Astrocyte (in vitro differentiated cells and primary cell): ENCODE data around the gene CCNF. TPM values are rescaled to one million over a fixed set of nuclear protein-coding genes. Genes with fewer than 3 reads are reported as not detected.
"Not testable (repeated sequence)": the region's sequence is repeated elsewhere in the genome, so short reads cannot be mapped to it uniquely, and the experiment has no call there.

Experiments used
- DNase-seq: peaks from one replicate; pipeline ENCODE4 v3.0.0-alpha.2; 2010; ENCODE audit warnings: low read depth
- FAIRE-seq: peaks from 2 replicates; lab custom pipeline; 2011; peaks lifted over from hg19 to GRCh38; lab: Jason Lieb, UNC
- H2AFZ ChIP-seq: 2 replicates; pipeline ENCODE4 v1.6.0; 2012; ENCODE audit warnings: low read depth, low read length, inconsistent platforms
- H3K27ac ChIP-seq: 2 replicates; pipeline ENCODE4 v1.5.1; 2011; ENCODE audit warnings: low read depth, low read length, inconsistent platforms
- H3K27me3 ChIP-seq: 2 replicates; pipeline ENCODE4 v1.6.0; 2011; ENCODE audit warnings: low read length, inconsistent platforms; ENCODE audit not compliant: insufficient read depth
- H3K36me3 ChIP-seq: 2 replicates; pipeline ENCODE4 v1.5.1; 2011; ENCODE audit warnings: low read length, inconsistent platforms; ENCODE audit not compliant: insufficient read depth
- H3K4me1 ChIP-seq: 2 replicates; pipeline ENCODE4 v1.5.1; 2011; ENCODE audit warnings: low read length, inconsistent platforms; ENCODE audit not compliant: insufficient read depth
- H3K4me2 ChIP-seq: 2 replicates; pipeline ENCODE4 v1.6.0; 2012; ENCODE audit warnings: low read length, inconsistent platforms
- H3K4me3 ChIP-seq: 2 replicates; pipeline ENCODE4 v1.5.1; 2011; ENCODE audit warnings: low read depth, mild to moderate bottlenecking, low read length, inconsistent platforms; ENCODE audit not compliant: insufficient read depth
- H3K79me2 ChIP-seq: 2 replicates; pipeline ENCODE4 v1.6.0; 2012; ENCODE audit warnings: mild to moderate bottlenecking, low read length, inconsistent platforms; ENCODE audit not compliant: insufficient read depth
- H3K9ac ChIP-seq: 2 replicates; pipeline ENCODE4 v1.6.0; 2012; ENCODE audit warnings: mild to moderate bottlenecking, low read length, inconsistent platforms
- H3K9me3 ChIP-seq: 2 replicates; pipeline ENCODE4 v1.5.1; 2012; ENCODE audit warnings: low read depth, mild to moderate bottlenecking, low read length, inconsistent platforms; ENCODE audit not compliant: insufficient read depth
- H4K20me1 ChIP-seq: 2 replicates; pipeline ENCODE4 v1.6.0; 2012; ENCODE audit warnings: low read length, inconsistent platforms; ENCODE audit not compliant: insufficient read depth
- H3K27ac Mint-ChIP-seq: one replicate; pipeline ENCODE4 v1.8.0; 2021; ENCODE audit warnings: mild to moderate bottlenecking, mixed read lengths; ENCODE audit not compliant: unreplicated experiment
- H3K27me3 Mint-ChIP-seq: one replicate; pipeline ENCODE4 v1.8.0; 2021; ENCODE audit warnings: low read depth, mixed read lengths; ENCODE audit not compliant: unreplicated experiment
- H3K36me3 Mint-ChIP-seq: one replicate; pipeline ENCODE4 v1.8.0; 2021; ENCODE audit warnings: low read depth, mixed read lengths; ENCODE audit not compliant: unreplicated experiment
- H3K4me1 Mint-ChIP-seq: one replicate; pipeline ENCODE4 v1.8.0; 2021; ENCODE audit warnings: low read depth, mixed read lengths; ENCODE audit not compliant: unreplicated experiment
- H3K4me3 Mint-ChIP-seq: one replicate; pipeline ENCODE4 v1.8.0; 2021; ENCODE audit warnings: mild to moderate bottlenecking, moderate library complexity, mixed read lengths; ENCODE audit not compliant: unreplicated experiment
- H3K9me3 Mint-ChIP-seq: one replicate; pipeline ENCODE4 v1.8.0; 2021; ENCODE audit warnings: mild to moderate bottlenecking, mixed read lengths; ENCODE audit not compliant: unreplicated experiment
- EZH2 ChIP-seq: IDR thresholded peaks from 2 replicates; pipeline ENCODE4 v1.6.1; 2012; ENCODE audit warnings: mild to moderate bottlenecking, low read length, inconsistent platforms; ENCODE audit not compliant: insufficient read depth
- total RNA-seq: library from RNA; stranded (reverse); gene quantifications from 2 replicates; pipeline ENCODE4 v1.2.1, GENCODE V29; 2021
- TF ChIP-seq, protein P1 (sequence below): IDR thresholded peaks from 2 replicates; pipeline ENCODE4 v1.5.1; 2011; ENCODE audit warnings: low read depth, mild to moderate bottlenecking, inconsistent platforms, low read length, moderate library complexity; ENCODE audit not compliant: insufficient read depth

The CCNF gene
- total RNA-seq, 1 donor from 2014 or later, result 6.4 TPM

DNA sequence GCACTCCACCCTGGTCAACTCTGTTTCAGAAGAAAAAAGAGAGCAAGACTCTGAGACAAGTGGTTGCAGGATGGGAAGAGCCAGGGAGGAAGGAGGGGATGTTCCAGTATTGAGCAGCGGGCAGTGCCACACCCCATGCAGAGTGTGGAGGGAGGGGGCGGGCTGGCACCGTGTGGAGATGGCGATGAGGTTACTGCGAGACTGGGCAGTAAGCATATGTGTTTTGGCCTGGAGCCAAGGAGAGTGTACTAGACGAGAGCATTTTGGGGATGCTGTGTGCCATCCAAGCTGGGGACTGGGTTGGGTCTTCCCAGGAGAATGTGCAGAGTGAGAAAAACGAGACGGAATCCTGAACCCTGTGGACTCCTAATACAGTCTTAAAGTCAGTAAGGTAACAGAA, 49.0 kb downstream of the CCNF start:
- Mint-ChIP-seq H3K9me3 (no peaks in the 10 kb centered on the region), H3K27me3 (peaks cover 23% of the 10 kb centered on the region), H3K27ac (no peak overlapping the region), H3K36me3 (peaks cover 11% of the 10 kb centered on the region), H3K4me1 (peaks cover 4% of the 10 kb centered on the region), H3K4me3 (peak overlapping the region; percentile 54)
- no peaks in the 10 kb centered on the region for H3K9me3 ChIP-seq
- DNase-seq, result no peak
- no peak overlapping the region for H3K9ac ChIP-seq
- no peak for FAIRE-seq
- H2AFZ ChIP-seq, result no peak overlapping the region
- no peak for TF ChIP-seq EZH2
- TF ChIP-seq, protein P1, sequence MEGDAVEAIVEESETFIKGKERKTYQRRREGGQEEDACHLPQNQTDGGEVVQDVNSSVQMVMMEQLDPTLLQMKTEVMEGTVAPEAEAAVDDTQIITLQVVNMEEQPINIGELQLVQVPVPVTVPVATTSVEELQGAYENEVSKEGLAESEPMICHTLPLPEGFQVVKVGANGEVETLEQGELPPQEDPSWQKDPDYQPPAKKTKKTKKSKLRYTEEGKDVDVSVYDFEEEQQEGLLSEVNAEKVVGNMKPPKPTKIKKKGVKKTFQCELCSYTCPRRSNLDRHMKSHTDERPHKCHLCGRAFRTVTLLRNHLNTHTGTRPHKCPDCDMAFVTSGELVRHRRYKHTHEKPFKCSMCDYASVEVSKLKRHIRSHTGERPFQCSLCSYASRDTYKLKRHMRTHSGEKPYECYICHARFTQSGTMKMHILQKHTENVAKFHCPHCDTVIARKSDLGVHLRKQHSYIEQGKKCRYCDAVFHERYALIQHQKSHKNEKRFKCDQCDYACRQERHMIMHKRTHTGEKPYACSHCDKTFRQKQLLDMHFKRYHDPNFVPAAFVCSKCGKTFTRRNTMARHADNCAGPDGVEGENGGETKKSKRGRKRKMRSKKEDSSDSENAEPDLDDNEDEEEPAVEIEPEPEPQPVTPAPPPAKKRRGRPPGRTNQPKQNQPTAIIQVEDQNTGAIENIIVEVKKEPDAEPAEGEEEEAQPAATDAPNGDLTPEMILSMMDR, result no peak
- H3K4me1 ChIP-seq, result peaks cover 14% of the 10 kb centered on the region
- peaks cover 71% of the 10 kb centered on the region for H4K20me1 ChIP-seq
- peaks cover 29% of the 10 kb centered on the region for H3K79me2 ChIP-seq
- no peaks in the 10 kb centered on the region for H3K36me3 ChIP-seq
- no peak overlapping the region for H3K4me3 ChIP-seq
- no peaks in the 10 kb centered on the region for H3K27me3 ChIP-seq
- no peak overlapping the region for H3K4me2 ChIP-seq
- no peak overlapping the region for H3K27ac ChIP-seq

DNA sequence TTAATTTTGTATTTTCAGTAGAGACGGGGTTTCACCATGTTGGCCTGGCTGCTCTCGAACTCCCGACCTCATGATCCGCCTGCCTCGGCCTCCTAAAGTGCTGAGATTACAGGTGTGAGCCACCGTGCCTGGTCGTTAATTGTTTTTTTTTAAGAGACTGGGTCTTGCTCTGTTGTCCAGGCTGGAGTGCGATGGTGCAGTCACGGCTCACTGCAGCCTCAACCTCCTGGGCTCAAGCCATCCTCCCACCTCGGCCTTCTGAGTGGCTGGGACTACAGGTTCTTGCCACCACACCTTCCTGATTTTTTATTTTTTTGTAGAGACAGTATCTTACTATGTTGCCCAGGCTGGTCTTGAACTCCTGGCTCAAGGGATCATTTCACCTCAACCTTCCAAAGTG, 50.7 kb downstream of the CCNF start:
- not testable (repeated sequence) for H3K9ac ChIP-seq, H3K4me2 ChIP-seq, H3K36me3 ChIP-seq, H3K4me3 Mint-ChIP-seq, H3K27ac ChIP-seq, H2AFZ ChIP-seq, H3K4me1 ChIP-seq, H3K27me3 ChIP-seq, DNase-seq, H3K9me3 ChIP-seq, H3K9me3 Mint-ChIP-seq, FAIRE-seq, H3K4me3 ChIP-seq, H3K4me1 Mint-ChIP-seq, H3K27ac Mint-ChIP-seq
- Histone ChIP-seq H3K79me2 (peaks cover 29% of the 10 kb centered on the region), H4K20me1 (peaks cover 85% of the 10 kb centered on the region)
- peaks cover 15% of the 10 kb centered on the region for H3K36me3 Mint-ChIP-seq
- H3K27me3 Mint-ChIP-seq, result peaks cover 27% of the 10 kb centered on the region

DNA sequence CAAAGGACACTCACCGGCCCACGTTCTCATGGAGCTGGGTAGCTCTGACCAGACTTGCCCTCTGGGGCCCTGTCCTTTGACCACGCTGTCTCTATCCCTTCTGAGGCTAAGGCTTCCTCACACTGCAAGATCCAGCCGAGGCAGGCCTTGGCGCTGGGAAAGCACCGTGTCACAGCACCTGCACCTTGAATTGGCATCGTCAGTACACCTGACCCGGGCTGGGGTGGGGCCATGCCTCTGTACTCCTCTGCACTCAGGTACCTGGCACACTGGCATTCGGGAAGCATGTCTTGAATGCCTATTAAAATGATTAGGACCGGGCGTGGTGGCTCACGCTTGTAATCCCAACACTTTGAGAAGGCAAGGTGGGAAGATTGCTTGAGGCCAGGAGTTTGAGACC, 51.7 kb downstream of the CCNF start:
- peaks cover 88% of the 10 kb centered on the region for H4K20me1 ChIP-seq
- peaks cover 27% of the 10 kb centered on the region for H3K79me2 ChIP-seq
- no peak overlapping the region for H3K4me3 Mint-ChIP-seq

More for the DNA sequence above, 51.7 kb downstream of the CCNF start:
- H3K27me3 ChIP-seq, result no peaks in the 10 kb centered on the region
- no peak for TF ChIP-seq EZH2
- TF ChIP-seq, protein P1, result no peak
- H3K4me2 ChIP-seq, result no peak overlapping the region
- H3K9me3 ChIP-seq, result no peaks in the 10 kb centered on the region
- Mint-ChIP-seq H3K27ac (peak overlapping the region; percentile 18), H3K27me3 (peaks cover 25% of the 10 kb centered on the region), H3K36me3 (peaks cover 18% of the 10 kb centered on the region), H3K9me3 (no peaks in the 10 kb centered on the region), H3K4me1 (peaks cover 4% of the 10 kb centered on the region)
- H3K27ac ChIP-seq, result no peak overlapping the region
- DNase-seq (no peak), FAIRE-seq (no peak)
- H3K4me3 ChIP-seq, result no peak overlapping the region
- peaks cover 4% of the 10 kb centered on the region for H3K4me1 ChIP-seq
- no peak overlapping the region for H2AFZ ChIP-seq
- H3K36me3 ChIP-seq, result no peaks in the 10 kb centered on the region
- H3K9ac ChIP-seq, result no peak overlapping the region
